ENCODE measurements around the gene HACD4.
A peak's percentile ranks its signal among the peaks of the same experiment; 100 is the strongest.

HACD4 gene

DNA sequence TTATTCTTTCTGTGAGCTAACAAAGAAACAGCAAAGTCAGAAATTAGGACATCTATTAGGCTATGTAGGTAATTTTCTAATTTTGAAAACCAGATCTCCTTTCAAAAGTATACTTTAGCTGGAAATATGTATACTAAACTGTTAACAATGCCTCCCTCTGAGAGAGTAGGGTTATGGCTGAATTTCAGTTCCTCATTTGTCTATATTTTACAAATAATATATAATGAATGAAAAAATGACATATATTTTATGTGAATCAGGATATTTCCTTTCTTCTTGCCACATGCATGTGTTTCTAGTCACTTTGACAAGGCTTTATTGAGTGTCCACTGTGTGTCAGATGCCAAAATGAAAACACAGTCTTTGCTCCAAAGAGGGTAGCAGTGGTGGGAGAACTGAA is 15.4 kb downstream of the HACD4 start:
- peak; percentile 28 for DNase-seq

GRCh38 chr9:21015129-21015815 is 16.2 kb downstream of the HACD4 start:
- DNase-seq: no peak

GRCh38 chr9:21002040-21002439 is 29.4 kb downstream of the HACD4 start:
- no peak for DNase-seq

GRCh38 chr9:21001581-21001980 is 29.9 kb downstream of the HACD4 start:
- DNase-seq: no peak

- peak; percentile 12 for DNase-seq
Observed at GRCh38 chr9:20997503-20998076, 33.9 kb downstream of the HACD4 start.

GRCh38 chr9:20996809-20997208 is 34.6 kb downstream of the HACD4 start:
- DNase-seq: no peak

DNA sequence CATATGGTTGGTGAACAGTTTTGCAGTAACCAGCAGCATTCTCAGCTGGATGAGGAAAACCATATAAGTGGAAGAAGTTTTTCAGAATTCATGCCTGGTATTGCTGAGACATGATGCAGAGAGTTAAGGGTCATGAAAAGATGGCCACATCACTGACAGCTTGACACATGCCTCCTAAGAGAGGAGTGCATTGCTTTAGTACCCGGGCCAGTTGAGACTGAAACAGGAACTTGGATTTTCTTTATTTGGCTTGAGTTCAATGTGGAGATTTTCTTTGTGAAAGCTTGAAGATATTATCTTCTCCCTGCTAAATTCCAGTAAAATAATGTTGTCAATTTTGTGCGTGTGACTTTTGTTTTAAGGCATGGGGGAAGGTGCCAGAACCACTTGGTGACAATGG is 35.8 kb downstream of the HACD4 start:
- peak; percentile 53 for DNase-seq

- no peak for DNase-seq
Observed at GRCh38 chr9:20994486-20994885, 37.0 kb downstream of the HACD4 start.

DNA sequence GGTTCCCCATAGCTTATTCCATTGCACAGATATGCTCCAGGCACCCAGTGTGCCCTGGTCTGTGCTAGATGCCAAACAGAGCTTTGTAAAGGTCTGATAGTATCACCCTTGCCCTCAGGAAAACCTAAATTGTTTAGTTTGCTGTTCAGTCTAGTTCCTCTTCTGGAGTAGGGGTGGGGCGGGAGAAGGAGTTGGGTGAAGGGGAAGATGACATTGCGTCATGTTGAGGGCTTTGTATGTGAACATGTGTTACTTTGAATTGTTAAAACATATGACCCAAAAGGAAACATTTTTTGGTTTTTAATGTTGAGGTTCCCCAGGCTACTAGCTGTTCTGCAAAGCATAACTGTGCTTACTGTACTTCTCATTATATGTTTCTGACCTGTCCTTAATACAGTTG is 40.6 kb downstream of the HACD4 start:
- DNase-seq: peak; percentile 81

DNA sequence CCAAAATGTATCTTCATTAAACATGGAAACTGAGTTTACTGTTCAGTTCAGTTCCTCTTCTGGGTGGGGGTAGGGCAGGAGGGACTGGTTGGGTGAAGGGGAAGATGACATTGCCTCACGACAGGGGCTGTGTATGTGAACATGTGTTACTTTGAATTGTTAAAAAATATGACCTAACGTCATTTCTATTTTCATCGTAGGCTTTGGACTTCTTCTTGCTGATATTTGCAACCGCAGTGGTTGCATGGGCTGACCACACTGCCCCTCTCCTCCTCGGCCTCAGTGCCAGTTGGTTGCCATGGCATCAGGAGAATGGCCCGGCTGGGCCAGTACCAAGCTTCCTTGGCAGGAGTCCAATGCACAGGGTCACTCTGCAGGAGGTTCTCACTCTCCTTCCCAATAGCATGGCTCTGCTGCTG is 41.5 kb downstream of the HACD4 start:
- peak; percentile 54 for DNase-seq

DNA sequence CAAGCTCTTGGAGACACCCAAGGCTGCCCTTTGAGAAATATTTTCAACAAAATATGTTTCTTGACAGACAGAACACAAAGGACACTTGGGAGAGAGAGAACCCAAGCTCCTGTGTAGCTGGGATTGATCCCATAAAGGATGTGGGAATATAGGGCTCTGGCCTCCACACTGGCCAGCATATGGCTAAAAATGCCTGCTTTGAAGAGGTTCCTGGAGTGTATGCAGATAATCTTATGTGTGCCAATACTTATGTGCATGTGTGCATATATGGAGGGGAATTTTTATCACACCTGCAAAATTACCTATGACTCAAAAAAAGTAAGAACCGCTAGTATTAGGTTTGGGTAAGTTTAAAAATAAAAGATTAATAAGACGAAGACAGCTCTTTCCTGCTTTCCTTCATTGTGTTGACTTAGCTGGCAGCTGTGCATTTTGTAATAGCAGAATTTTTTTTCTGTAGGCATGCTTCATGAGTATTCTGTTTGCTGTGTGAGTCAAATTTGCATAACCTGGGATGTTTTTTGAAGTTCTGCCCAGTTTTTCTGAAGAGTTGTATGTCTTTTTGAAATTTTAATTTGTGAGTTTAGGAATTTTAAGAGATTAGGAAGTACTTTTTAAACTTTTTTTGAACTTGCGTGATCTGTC is 42.6 kb downstream of the HACD4 start:
- DNase-seq: peak; percentile 60

DNA sequence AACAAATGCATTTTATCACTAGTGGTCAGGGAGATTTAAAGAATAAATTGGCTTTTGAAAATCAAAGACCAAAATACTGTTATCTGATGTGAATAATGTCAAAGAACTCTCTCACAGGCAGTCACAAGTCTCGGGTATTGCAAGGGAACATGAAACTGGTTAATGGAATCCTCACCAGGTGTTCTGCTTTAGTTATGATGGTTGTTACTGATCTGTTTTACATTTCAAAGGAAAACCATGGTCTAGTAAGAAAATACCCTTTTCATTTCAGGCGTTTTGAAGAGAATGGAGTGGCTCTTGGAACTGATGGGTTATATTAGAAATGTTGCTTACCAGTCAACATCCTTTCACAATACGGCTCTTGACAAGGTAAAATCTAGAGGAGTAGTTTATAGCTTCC is 43.4 kb downstream of the HACD4 start:
- no peak for DNase-seq

DNA sequence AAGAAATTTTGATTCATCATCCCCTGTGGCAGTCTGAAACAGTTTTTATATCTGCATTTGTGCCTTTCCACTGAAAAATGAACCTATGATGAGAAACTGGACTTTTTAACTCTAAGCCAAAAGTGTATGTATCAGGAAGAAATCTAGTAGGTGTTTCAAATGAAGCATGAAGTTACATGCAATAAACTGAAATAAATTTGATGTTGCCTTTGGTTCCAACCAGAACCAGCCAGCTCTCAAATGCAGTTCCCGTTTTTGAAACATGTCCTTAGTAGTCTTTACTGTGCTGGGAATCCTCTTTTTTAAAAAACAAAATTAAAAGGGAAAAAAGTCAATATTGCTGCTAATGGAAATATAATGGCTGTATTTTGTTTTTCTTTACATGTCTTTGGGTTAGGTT is 43.9 kb downstream of the HACD4 start:
- DNase-seq: no peak

DNA sequence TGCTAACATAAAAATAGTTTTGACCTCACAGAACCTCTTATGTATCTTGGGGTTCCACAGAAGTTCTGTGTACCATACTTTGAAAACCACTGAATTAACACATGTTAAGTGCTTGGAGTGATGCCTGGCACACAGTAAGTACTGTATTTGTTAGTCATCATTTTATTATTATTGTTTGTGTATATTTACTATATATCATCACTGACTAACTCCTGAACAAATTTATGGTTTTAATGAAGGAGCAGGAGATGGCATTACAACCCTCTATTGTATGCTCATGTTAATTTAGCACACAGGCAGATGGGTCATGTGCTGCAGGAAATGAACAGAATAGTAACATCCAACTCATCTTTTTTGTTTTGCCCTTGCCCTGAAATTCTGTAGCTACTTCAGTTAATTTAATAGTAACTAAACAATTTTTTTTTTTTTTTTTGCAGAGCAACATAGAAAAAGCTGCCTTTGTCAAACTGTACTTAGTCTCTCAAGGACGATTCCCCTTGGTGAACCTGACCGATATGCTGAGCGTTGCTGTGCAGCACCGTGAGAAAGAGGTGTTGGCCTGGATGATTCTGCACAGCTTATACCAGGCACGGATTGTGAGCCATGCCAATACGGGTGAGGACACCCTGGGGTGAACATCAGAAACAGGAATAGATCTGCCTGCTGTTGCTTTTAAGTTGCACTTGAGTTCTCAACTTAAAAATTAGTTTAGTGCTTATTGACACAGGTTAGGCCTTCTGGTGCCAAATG is 45.4 kb downstream of the HACD4 start:
- no peak for DNase-seq

GRCh38 chr9:20984506-20984905 is 46.9 kb downstream of the HACD4 start:
- DNase-seq: peak; percentile 12

- DNase-seq: no peak
Observed at GRCh38 chr9:20981486-20981885, 50.0 kb downstream of the HACD4 start.

- peak; percentile 74 for DNase-seq
Observed at GRCh38 chr9:20980832-20981455, 50.5 kb downstream of the HACD4 start.

GRCh38 chr9:20978249-20978648 is 53.2 kb downstream of the HACD4 start:
- DNase-seq: no peak

GRCh38 chr9:20974191-20974938 is 57.1 kb downstream of the HACD4 start:
- DNase-seq: peak; percentile 23

DNA sequence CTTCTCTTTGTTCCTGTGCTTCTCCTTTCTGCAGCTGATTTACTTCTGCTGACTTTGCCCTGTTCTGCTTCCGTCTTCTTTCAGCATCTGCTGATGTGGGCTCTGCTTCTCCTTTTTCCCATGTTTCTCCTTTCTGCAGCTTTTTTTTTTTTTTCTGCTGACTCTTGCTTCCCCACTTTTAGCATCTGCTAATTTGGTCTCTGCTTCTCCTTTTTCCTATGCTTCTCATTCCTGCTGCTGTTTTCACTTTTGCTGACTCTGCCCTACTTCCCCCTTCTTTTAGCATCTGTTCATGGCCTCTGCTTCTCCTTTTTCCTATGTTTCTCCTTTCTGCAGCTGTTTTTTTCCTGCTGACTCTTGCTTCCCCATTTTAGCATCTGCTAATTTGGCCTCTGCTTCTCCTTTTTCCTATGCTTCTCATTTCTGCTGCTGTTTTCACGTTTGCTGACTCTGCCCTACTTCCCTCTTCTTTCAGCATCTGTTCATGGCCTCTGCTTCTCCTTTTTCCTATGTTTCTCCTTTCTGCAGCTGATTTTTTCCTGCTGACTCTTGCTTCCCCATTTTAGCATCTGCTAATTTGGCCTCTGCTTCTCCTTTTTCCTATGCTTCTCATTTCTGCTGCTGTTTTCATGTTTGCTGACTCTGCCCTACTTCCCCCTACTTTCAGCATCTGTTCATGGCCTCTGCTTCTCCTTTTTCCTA is 58.0 kb downstream of the HACD4 start:
- DNase-seq: peak; percentile 34

- no peak for DNase-seq
Observed at GRCh38 chr9:20972684-20973083, 58.8 kb downstream of the HACD4 start.
